Transverse colon (tissue), 4 donors: Measurements from ENCODE around the gene ZBTB20.

Experiments used
- CTCF ChIP-seq, 5 experiments: fragments of 200-600 bp in 3 of 5; fragments of 450-650 bp in 2 of 5; sonication (generic) in 3 of 5; IDR thresholded peaks; 1 replicate in 2 of 5; 2 replicates in 3 of 5; pipeline ENCODE4 v1.5.1; 2016 to 2017; ENCODE audit warnings: antibody characterized with exemption in 5 of 5, inconsistent platforms in 3 of 5, mild to moderate bottlenecking in 2 of 5, moderate library complexity in 1 of 5
- EP300 ChIP-seq: sonication (generic); formaldehyde crosslinking; IDR thresholded peaks from one replicate; pipeline ENCODE4 v1.6.1; 2017; ENCODE audit warnings: antibody characterized with exemption, low read depth
- POLR2AphosphoS5 ChIP-seq, 3 donors: sonication (generic); formaldehyde crosslinking; IDR thresholded peaks; one replicate each; pipeline ENCODE4 v1.6.1; 2016; ENCODE audit warnings: antibody characterized with exemption in 3 of 3

GRCh38 chr3:114974387-114974786 lies 172.7 kb downstream of the ZBTB20 start:
- no peak for TF ChIP-seq CTCF (IDR thresholded peaks at IDR 0.05)
- no peak for TF ChIP-seq EP300
- TF ChIP-seq POLR2AphosphoS5 (IDR thresholded peaks at IDR 0.05): no peak
